DOHH2 (cell line): Measurements from ENCODE around the gene SKAP1.

ENCODE experiments used
- CTCF ChIP-seq: fragments of 200-600 bp; sonication (generic); IDR thresholded peaks from one replicate; pipeline ENCODE4 v1.5.1; 2014; ENCODE audit warnings: antibody characterized with exemption, mild to moderate bottlenecking, low read depth, low read length; ENCODE audit not compliant: poor library complexity, severe bottlenecking
- EZH2phosphoT487 ChIP-seq: fragments of 200-600 bp; sonication (generic); IDR thresholded peaks from 2 replicates; pipeline ENCODE4 v1.6.1; 2017; ENCODE audit warnings: borderline replicate concordance, mild to moderate bottlenecking, antibody characterized with exemption, low read length, moderate library complexity, mixed read lengths

- TF ChIP-seq CTCF = no peak
- TF ChIP-seq EZH2phosphoT487 = no peak
Measured at GRCh38 chr17:48192321-48192731, 237.7 kb downstream of the SKAP1 start.
